HG03103 (cell line): ENCODE results near the gene TMEM134.

ENCODE experiments used
- ATAC-seq: cut with Tn5 transposase; IDR thresholded peaks from one replicate; pipeline ENCODE4 v1.9.1; 2021; ENCODE audit warnings: low read depth; ENCODE audit not compliant: unreplicated experiment

TMEM134 gene

GRCh38 chr11:67440229-67441097 is 28.6 kb downstream of the TMEM134 start:
- no peak for ATAC-seq

- no peak for ATAC-seq
Observed at GRCh38 chr11:67439321-67440228, 29.5 kb downstream of the TMEM134 start.

GRCh38 chr11:67438158-67438902 is 30.7 kb downstream of the TMEM134 start:
- no peak for ATAC-seq

GRCh38 chr11:67437809-67438157 is 31.3 kb downstream of the TMEM134 start:
- ATAC-seq, result no peak

- ATAC-seq, result no peak
Observed at GRCh38 chr11:67437082-67437808, 31.8 kb downstream of the TMEM134 start, which contains the start of gene PTPRCAP. PTPRCAP (minus strand) TSS chr11:67437682; CDS start chr11:67437619, 63 bp downstream.

GRCh38 chr11:67436459-67437081 is 32.5 kb downstream of the TMEM134 start:
- ATAC-seq, result no peak

- no peak for ATAC-seq
Observed at GRCh38 chr11:67435727-67436458, 33.2 kb downstream of the TMEM134 start.

GRCh38 chr11:67435031-67435726 is 33.9 kb downstream of the TMEM134 start:
- no peak for ATAC-seq

- ATAC-seq, result no peak
Observed at GRCh38 chr11:67434395-67434881, 34.6 kb downstream of the TMEM134 start.

- no peak for ATAC-seq
Observed at GRCh38 chr11:67433536-67434394, 35.3 kb downstream of the TMEM134 start.

- no peak for ATAC-seq
Observed at GRCh38 chr11:67432655-67433349, 36.2 kb downstream of the TMEM134 start.

- no peak for ATAC-seq
Observed at GRCh38 chr11:67431346-67432249, 37.5 kb downstream of the TMEM134 start.

GRCh38 chr11:67429722-67430121 is 39.3 kb downstream of the TMEM134 start:
- ATAC-seq, result no peak

GRCh38 chr11:67429038-67429668 is 39.9 kb downstream of the TMEM134 start:
- no peak for ATAC-seq
